Transverse colon (tissue), 4 donors: Measurements from ENCODE around the gene STAT5B. TPM values are rescaled to one million over a fixed set of nuclear protein-coding genes. Genes with fewer than 3 reads are reported as not detected.
A peak's percentile ranks its signal among the peaks of the same experiment; 100 is the strongest.

Experiments used
- DNase-seq: peaks from one replicate; pipeline ENCODE4 v3.0.0-alpha.2; 2019
- H3K27ac ChIP-seq, 4 donors: fragments of 200-600 bp; sonication (generic); 2 replicates each; pipeline ENCODE4 v1.5.1; 2016 to 2018; ENCODE audit warnings: inconsistent platforms in 4 of 4
- H3K27me3 ChIP-seq: fragments of 200-600 bp; sonication (generic); 2 replicates; pipeline ENCODE4 v1.5.1; 2017; ENCODE audit warnings: inconsistent platforms
- H3K36me3 ChIP-seq, 4 donors: fragments of 200-600 bp; sonication (generic); 2 replicates each; pipeline ENCODE4 v1.5.1; 2017 to 2019; ENCODE audit warnings: inconsistent platforms in 4 of 4
- H3K4me1 ChIP-seq, 4 donors: fragments of 200-600 bp; sonication (generic); 2 replicates each; pipeline ENCODE4 v1.5.1; 2017 to 2020; ENCODE audit warnings: inconsistent platforms in 4 of 4
- H3K4me3 ChIP-seq, 4 donors: fragments of 200-600 bp; sonication (generic); 1 replicate in 1 of 4; 2 replicates in 3 of 4; pipeline versions ENCODE4 v1.5.1 to v1.6.1; 2017 to 2019; ENCODE audit warnings: inconsistent platforms in 4 of 4
- H3K9me3 ChIP-seq, 2 donors: fragments of 200-600 bp; sonication (generic); 2 replicates each; pipeline ENCODE4 v1.5.1; 2017 to 2019; ENCODE audit warnings: inconsistent platforms in 2 of 2
- CTCF ChIP-seq, 5 experiments: fragments of 200-600 bp in 3 of 5; fragments of 450-650 bp in 2 of 5; sonication (generic) in 3 of 5; IDR thresholded peaks; 1 replicate in 2 of 5; 2 replicates in 3 of 5; pipeline ENCODE4 v1.5.1; 2016 to 2017; ENCODE audit warnings: antibody characterized with exemption in 5 of 5, inconsistent platforms in 3 of 5, mild to moderate bottlenecking in 2 of 5, moderate library complexity in 1 of 5
- EP300 ChIP-seq: sonication (generic); formaldehyde crosslinking; IDR thresholded peaks from one replicate; pipeline ENCODE4 v1.6.1; 2017; ENCODE audit warnings: antibody characterized with exemption, low read depth
- POLR2A ChIP-seq: fragments of 450-650 bp; IDR thresholded peaks from one replicate; pipeline ENCODE4 v1.6.1; 2016; ENCODE audit warnings: antibody characterized with exemption, mild to moderate bottlenecking, moderate library complexity
- POLR2AphosphoS5 ChIP-seq, 3 donors: sonication (generic); formaldehyde crosslinking; IDR thresholded peaks; one replicate each; pipeline ENCODE4 v1.6.1; 2016; ENCODE audit warnings: antibody characterized with exemption in 3 of 3
- WGBS, 2 donors: methylation state at CpG; one replicate each; pipeline ENCODE4 v1.1.5; 2018; ENCODE audit warnings: low coverage in 1 of 2; 5-methylcytosine and 5-hydroxymethylcytosine counted together
- in situ Hi-C, 4 donors: fragments of 200-750 bp; cut with MboI; loops; one replicate each; pipeline versions ENCODE4 v1.15.0 to v1.15.1; 2017; ENCODE audit warnings: low sequenced_read_pairs in 3 of 4, low pct_ligation_motif_present in 1 of 4, low pct_unique_long_range_greater_than_20kb in 1 of 4
- intact Hi-C: fragments of 100-400 bp; cut with DNase I; formaldehyde crosslinking; loops from one replicate; pipeline ENCODE4 v1.15.1; 2023; ENCODE audit warnings: low total_unique reads
- total RNA-seq, 4 donors: library from RNA; depleted of rRNA; stranded (reverse); fragments of >200 nt; gene quantifications; one replicate each; pipeline ENCODE4 v1.1.0, GENCODE V29; 2016

The STAT5B gene
- total RNA-seq, 4 donors from 2014 or later: 51.3 to 151 (median 79.1) TPM

- Histone ChIP-seq H3K27me3 (no peaks in the 10 kb centered on the region), H3K4me1 (peaks cover 12 to 26% (median 21%) of the 10 kb centered on the region in 4 donors), H3K9me3 (no peaks in the 10 kb centered on the region), H3K36me3 (peaks cover 0 to 6% (median under 1%) of the 10 kb centered on the region in 4 donors), H3K4me3 (no peak overlapping the region), H3K27ac (peak overlapping the region in 2 of 4 donors; percentile 17 to 93)
- WGBS, 2 donors: 91% methylated on average over 9 of the region's 9 CpGs; no CpG with 5 or more reads in 1 of the 2 donors
- intact Hi-C loops: no loop called here
- no peak for TF ChIP-seq POLR2AphosphoS5 (IDR thresholded peaks at IDR 0.05)
- no peak for TF ChIP-seq EP300
- no peak for TF ChIP-seq POLR2A
- no peak for TF ChIP-seq CTCF (IDR thresholded peaks at IDR 0.05)
- DNase-seq: no peak
- in situ Hi-C loops: loop anchor here in 1 of 4 donors (25.0 kb wide), 1 partner anchor 203 kb away; no protein-coding TSS in a partner anchor
Observed at GRCh38 chr17:42309142-42309541, 33.0 kb upstream of the STAT5B start.

- Histone ChIP-seq H3K27ac (peak overlapping the region in 1 of 4 donors; percentile 93), H3K4me1 (peaks cover 12 to 26% (median 21%) of the 10 kb centered on the region in 4 donors), H3K27me3 (no peaks in the 10 kb centered on the region), H3K9me3 (no peaks in the 10 kb centered on the region), H3K36me3 (peaks cover 0 to 9% (median 3%) of the 10 kb centered on the region in 4 donors), H3K4me3 (no peak overlapping the region)
- TF ChIP-seq POLR2A: no peak
- no peak for TF ChIP-seq CTCF (IDR thresholded peaks at IDR 0.05)
- WGBS, 2 donors: 77% methylated on average over 7 of the region's 7 CpGs; no CpG with 5 or more reads in 1 of the 2 donors
- no peak for DNase-seq
- intact Hi-C loops (no loop called here), in situ Hi-C loops (loop anchor here in 1 of 4 donors (25.0 kb wide), 1 partner anchor 204 kb away; no protein-coding TSS in a partner anchor)
Observed at GRCh38 chr17:42308446-42308845, 32.3 kb upstream of the STAT5B start.

- TF ChIP-seq POLR2AphosphoS5 (IDR thresholded peaks at IDR 0.05) (no peak), POLR2A (no peak), CTCF (IDR thresholded peaks at IDR 0.05) (no peak), EP300 (no peak)
- intact Hi-C loops: no loop called here
Observed at GRCh38 chr17:42307362-42307927, 31.3 kb upstream of the STAT5B start.

GRCh38 chr17:42306385-42306667 lies 30.1 kb upstream of the STAT5B start:
- H3K36me3 ChIP-seq: peaks cover 0 to 21% (median 9%) of the 10 kb centered on the region in 4 donors
- DNase-seq: no peak
- H3K4me3 ChIP-seq: no peak overlapping the region
- no peaks in the 10 kb centered on the region for H3K27me3 ChIP-seq
- intact Hi-C loops: no loop called here
- no peaks in the 10 kb centered on the region for H3K9me3 ChIP-seq
- in situ Hi-C loops: loop anchor here in 1 of 4 donors (25.0 kb wide), 1 partner anchor 206 kb away; no protein-coding TSS in a partner anchor
- 93% methylated on average over 5 of the region's 5 CpGs; no CpG with 5 or more reads in 1 of the 2 donors for WGBS, 2 donors
- H3K4me1 ChIP-seq: peaks cover 6 to 8% (median 7%) of the 10 kb centered on the region in 4 donors
- H3K27ac ChIP-seq: no peak overlapping the region
- no peak for TF ChIP-seq POLR2AphosphoS5 (IDR thresholded peaks at IDR 0.05)
- TF ChIP-seq POLR2A: no peak
- TF ChIP-seq EP300: no peak
- TF ChIP-seq CTCF (IDR thresholded peaks at IDR 0.05): no peak

More at GRCh38 chr17:42307362-42307927, 31.3 kb upstream of the STAT5B start:
- in situ Hi-C loops: loop anchor here in 1 of 4 donors (25.0 kb wide), 1 partner anchor 205 kb away; no protein-coding TSS in a partner anchor
- WGBS, 2 donors: 90 to 92% methylated on average over 9 to 19 of the region's 19 CpGs
- peaks cover 12 to 19% (median 14%) of the 10 kb centered on the region in 4 donors for H3K4me1 ChIP-seq
- DNase-seq: no peak
- H3K36me3 ChIP-seq: peaks cover 0 to 12% (median 5%) of the 10 kb centered on the region in 4 donors
- H3K27me3 ChIP-seq: no peaks in the 10 kb centered on the region
- no peak overlapping the region for H3K27ac ChIP-seq
- H3K4me3 ChIP-seq: no peak overlapping the region
- no peaks in the 10 kb centered on the region for H3K9me3 ChIP-seq
